ENCODE data around the gene TEAD1. TPM values are rescaled to one million over a fixed set of nuclear protein-coding genes. Genes with fewer than 3 reads are reported as not detected.
"Not testable (repeated sequence)": the region's sequence is repeated elsewhere in the genome, so short reads cannot be mapped to it uniquely, and the experiment has no call there.

The TEAD1 gene
- total RNA-seq, 1 donor from 2014 or later, result 126 TPM

DNA sequence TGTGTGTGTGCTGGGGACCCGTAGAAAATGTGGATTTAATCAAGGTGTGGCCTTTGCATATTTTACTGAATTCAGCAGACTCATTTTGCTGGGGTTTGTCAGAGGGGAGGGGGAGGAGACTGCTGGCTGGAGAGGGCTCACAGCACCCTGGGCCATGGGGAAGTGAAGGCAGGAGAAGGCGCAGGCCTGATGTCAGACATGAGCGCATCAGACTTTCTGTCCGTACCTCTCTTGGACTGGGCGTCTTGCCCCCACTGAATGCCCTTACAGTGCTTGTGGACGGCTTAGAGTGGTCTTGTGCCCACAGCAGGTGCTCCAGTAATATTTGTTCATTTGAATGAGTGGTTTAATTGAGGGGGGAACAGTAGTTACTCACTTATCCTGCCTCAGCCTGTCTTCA is 75.2 kb downstream of the TEAD1 start:
- no peak for ATAC-seq
- no peak for DNase-seq (ENCODE audit: missing footprints)
- intact Hi-C loops (cut with DNase I), result loop anchor here (10.0 kb wide), 1 partner anchor 145 kb away; no protein-coding TSS in a partner anchor

DNA sequence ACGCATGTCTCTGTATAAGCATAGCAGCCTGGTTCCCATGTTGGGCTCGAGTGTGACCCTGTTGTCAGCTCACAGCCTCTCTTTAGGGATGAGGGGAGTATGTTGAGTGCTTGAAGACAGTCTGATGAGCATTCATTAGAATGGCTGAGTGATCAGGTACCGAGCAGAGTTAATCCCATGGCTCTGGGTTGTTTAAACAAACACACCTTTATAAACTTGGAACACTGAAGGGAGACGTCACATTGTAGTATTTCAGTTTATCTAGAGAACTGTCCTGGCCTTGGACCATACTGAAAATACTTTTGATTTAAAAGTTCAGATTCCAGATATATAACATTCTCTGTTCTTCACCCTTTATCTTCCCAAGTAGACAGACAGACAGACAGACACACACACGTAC is 76.0 kb downstream of the TEAD1 start:
- DNase-seq (ENCODE audit: missing footprints) (no peak), ATAC-seq (no peak)
- intact Hi-C loops (cut with DNase I), result no loop called here

- DNase-seq (ENCODE audit: missing footprints) (no peak), ATAC-seq (no peak)
- intact Hi-C loops (cut with DNase I), result no loop called here
These were observed 78.8 kb downstream of the TEAD1 start for GRCh38 chr11:12752868-12753524.

DNA sequence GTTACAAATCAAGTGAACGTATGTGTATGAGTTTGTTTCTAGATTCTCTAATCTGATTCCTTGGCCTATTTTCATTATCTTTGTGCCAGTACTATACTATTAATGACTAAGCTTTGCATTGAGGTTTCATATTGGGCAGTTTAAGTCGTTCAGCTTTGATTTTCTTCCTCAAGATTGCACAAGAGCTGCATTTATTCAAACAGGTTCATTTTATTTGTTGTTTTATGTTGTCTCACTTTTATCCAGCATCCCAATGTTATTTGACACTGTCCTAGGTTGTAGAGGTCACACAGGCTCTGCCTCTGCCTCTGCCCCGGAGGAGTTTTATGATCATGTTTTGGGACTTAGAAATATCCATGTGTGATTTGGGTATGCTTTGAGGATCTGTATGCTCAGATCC is 79.8 kb downstream of the TEAD1 start:
- intact Hi-C loops (cut with DNase I), result no loop called here
- DNase-seq (ENCODE audit: missing footprints), result no peak
- ATAC-seq, result no peak

- intact Hi-C loops (cut with DNase I), result no loop called here
- ATAC-seq (no peak), DNase-seq (ENCODE audit: missing footprints) (no peak)
These were observed 80.5 kb downstream of the TEAD1 start for GRCh38 chr11:12754582-12755234.

GRCh38 chr11:12755510-12756453 is 81.6 kb downstream of the TEAD1 start:
- ATAC-seq (no peak), DNase-seq (ENCODE audit: missing footprints) (no peak)
- intact Hi-C loops (cut with DNase I), result no loop called here

GRCh38 chr11:12756454-12756806 is 82.2 kb downstream of the TEAD1 start:
- no peak for ATAC-seq
- intact Hi-C loops (cut with DNase I), result no loop called here

GRCh38 chr11:12756867-12757266 is 82.6 kb downstream of the TEAD1 start:
- DNase-seq (ENCODE audit: missing footprints) (no peak), ATAC-seq (no peak)
- intact Hi-C loops (cut with DNase I), result no loop called here

More at GRCh38 chr11:12756454-12756806, 82.2 kb downstream of the TEAD1 start:
- DNase-seq (ENCODE audit: missing footprints), result no peak

GRCh38 chr11:12757416-12757815 is 83.2 kb downstream of the TEAD1 start:
- intact Hi-C loops (cut with DNase I), result no loop called here
- DNase-seq (ENCODE audit: missing footprints), result no peak
- no peak for ATAC-seq

GRCh38 chr11:12758117-12758516 is 83.9 kb downstream of the TEAD1 start:
- DNase-seq (ENCODE audit: missing footprints); intact Hi-C loops (cut with DNase I); ATAC-seq: not testable (repeated sequence)

DNA sequence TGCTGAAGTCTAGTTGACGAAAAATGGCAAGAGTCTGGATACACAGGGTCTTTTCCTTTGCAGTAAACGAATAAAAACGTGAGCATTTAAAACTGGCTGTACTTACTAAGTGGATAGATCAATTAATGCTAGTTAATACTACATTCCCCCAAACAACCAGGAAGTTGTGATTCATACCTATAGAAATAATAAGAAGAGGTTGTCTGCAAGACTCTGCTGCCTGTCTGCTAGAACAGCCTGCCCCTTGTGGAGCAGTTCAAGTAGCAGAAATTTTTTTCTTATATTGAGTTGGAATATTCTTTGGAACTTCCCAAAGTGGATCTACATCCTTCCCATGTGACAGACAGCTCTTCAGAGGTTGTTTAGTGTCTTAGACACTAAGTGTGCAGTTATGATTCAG is 86.8 kb downstream of the TEAD1 start:
- ATAC-seq (no peak), DNase-seq (ENCODE audit: missing footprints) (no peak)
- intact Hi-C loops (cut with DNase I), result no loop called here

- ATAC-seq (no peak), DNase-seq (ENCODE audit: missing footprints) (no peak)
- intact Hi-C loops (cut with DNase I), result no loop called here
These were observed 88.1 kb downstream of the TEAD1 start for GRCh38 chr11:12762278-12762677.

DNA sequence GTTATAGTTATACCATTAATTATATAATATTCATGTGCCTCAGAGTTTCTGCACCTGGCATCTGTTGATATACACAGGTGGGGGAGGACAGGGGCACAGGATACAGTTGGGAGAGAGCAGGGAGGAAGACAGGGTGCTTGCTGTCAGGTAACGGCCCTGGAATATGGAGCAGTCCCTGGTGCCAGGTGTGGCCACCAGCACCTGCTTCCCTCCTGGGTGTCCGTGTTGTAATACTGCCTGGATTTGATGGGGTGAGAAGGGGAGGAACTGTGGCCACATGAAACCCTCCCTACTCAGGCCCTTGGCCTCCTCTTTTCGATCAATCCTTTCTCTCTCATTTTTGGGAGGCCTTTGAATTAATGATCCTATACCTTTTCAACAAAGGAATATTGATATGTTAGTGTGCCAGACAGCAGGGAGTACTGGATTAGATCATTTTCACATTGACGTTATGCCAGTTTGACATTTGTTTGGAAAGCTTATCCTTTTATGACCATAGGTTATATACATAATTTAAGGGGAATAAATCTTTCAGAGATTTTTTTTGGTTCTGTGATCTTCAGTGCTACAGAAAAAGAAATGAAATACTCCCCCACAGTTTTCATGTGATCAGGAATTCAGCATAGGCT is 88.6 kb downstream of the TEAD1 start:
- no peak for DNase-seq (ENCODE audit: missing footprints)
- ATAC-seq, result no peak
- intact Hi-C loops (cut with DNase I), result no loop called here

DNA sequence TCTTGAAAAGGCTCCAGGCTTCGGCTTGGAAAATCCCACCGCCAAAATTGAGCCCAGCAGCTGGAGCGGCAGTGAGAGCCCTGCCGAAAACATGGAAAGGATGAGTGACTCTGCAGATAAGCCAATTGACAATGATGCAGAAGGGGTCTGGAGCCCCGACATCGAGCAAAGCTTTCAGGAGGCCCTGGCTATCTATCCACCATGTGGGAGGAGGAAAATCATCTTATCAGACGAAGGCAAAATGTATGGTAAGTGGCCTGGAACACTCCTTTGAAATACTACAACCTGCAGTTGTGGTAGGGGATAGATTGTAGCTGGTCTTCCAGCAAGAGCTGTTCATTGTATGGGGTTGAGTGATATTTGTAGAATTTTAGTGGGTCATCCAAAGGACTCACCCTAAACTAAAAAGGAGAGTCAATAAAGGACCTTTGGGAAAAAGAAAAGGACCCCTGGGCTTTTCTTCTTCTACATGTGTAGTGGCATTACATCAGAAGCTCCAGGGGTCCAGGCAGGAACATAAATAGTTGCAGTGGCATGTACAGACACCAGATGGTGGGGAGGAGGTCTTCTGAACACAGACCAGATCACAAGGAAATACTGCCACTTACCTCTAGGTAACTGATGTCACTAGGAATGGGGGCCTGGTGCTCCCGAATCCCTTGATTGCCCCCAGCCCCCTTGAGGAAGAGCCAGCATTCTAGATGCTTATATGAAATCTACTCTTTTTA is 90.1 kb downstream of the TEAD1 start:
- no peak for DNase-seq (ENCODE audit: missing footprints)
- no peak for ATAC-seq
- intact Hi-C loops (cut with DNase I), result no loop called here

DNA sequence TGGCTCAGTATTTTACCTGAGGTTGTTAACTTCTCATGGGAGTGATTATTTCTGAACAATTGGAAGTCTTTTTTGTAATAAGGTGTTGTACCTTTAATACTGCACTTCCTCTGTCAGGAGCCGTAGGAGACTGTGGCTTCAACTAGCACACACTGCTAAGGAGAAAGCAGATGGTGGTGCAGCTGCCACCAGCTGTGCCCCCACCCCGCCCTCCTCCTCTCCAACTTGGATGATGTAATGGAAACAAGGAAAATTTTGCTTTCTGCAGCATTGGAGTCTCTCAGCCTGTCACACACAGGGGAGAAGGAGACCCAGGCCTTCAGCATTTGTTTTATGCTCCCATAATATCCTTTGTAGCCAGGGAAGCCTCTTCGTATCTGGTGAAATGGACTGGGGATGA is 91.2 kb downstream of the TEAD1 start:
- DNase-seq (ENCODE audit: missing footprints), result peak; percentile 68
- ATAC-seq, result peak; percentile 76
- intact Hi-C loops (cut with DNase I), result no loop called here

GRCh38 chr11:12767027-12767426 is 92.8 kb downstream of the TEAD1 start:
- no peak for DNase-seq (ENCODE audit: missing footprints)
- ATAC-seq, result no peak
- intact Hi-C loops (cut with DNase I), result no loop called here

GRCh38 chr11:12767577-12767976 is 93.4 kb downstream of the TEAD1 start:
- intact Hi-C loops (cut with DNase I), result no loop called here
- DNase-seq (ENCODE audit: missing footprints) (no peak), ATAC-seq (no peak)

All from Right ventricle myocardium inferior (tissue), 1 donor.